ENCODE measurements around the gene CSAD.
A peak's percentile ranks its signal among the peaks of the same experiment; 100 is the strongest.
"Not testable (repeated sequence)": the region's sequence is repeated elsewhere in the genome, so short reads cannot be mapped to it uniquely, and the experiment has no call there.

The CSAD gene

GRCh38 chr12:53173085-53173715, 7.5 kb downstream of the CSAD start:
- Histone ChIP-seq H3K36me3 (no peaks in the 10 kb centered on the region), H3K9ac (no peak overlapping the region), H3K9me3 (no peaks in the 10 kb centered on the region), H3K4me3 (no peak overlapping the region), H4K20me1 (no peaks in the 10 kb centered on the region), H3K4me1 (peaks cover 28% of the 10 kb centered on the region), H3K4me2 (no peak overlapping the region), H3K27me3 (no peaks in the 10 kb centered on the region), H3K27ac (peak overlapping the region; percentile 55)
- TF ChIP-seq Cebpa-rat (IDR thresholded peaks at IDR 0.05): no peak

- H3K36me3 ChIP-seq: no peaks in the 10 kb centered on the region
- TF ChIP-seq Cebpa-rat (IDR thresholded peaks at IDR 0.05): no peak
- no peak overlapping the region for H3K4me3 ChIP-seq
- peaks cover 28% of the 10 kb centered on the region for H3K4me1 ChIP-seq
- no peaks in the 10 kb centered on the region for H3K27me3 ChIP-seq
- no peaks in the 10 kb centered on the region for H4K20me1 ChIP-seq
- no peak overlapping the region for H3K27ac ChIP-seq
- peak overlapping the region; percentile 44; the same call in 1 of the 2 replicates for H3K4me2 ChIP-seq
- H3K9ac ChIP-seq: no peak overlapping the region
- H3K9me3 ChIP-seq: no peaks in the 10 kb centered on the region
Measured at GRCh38 chr12:53172352-53172751, 8.4 kb downstream of the CSAD start.

GRCh38 chr12:53171725-53172329, 8.9 kb downstream of the CSAD start:
- Histone ChIP-seq H3K4me2 (peak overlapping the region; percentile 44), H3K36me3 (no peaks in the 10 kb centered on the region), H3K9me3 (no peaks in the 10 kb centered on the region), H3K27me3 (no peaks in the 10 kb centered on the region), H3K9ac (0 out of 2 replicates have a peak overlapping the region, but pooled peaks have one; percentile 25), H4K20me1 (no peaks in the 10 kb centered on the region), H3K4me3 (no peak overlapping the region), H3K27ac (peak overlapping the region; percentile 1; the same call in 1 of the 2 replicates), H3K4me1 (peaks cover 28% of the 10 kb centered on the region)
- no peak for TF ChIP-seq Cebpa-rat (IDR thresholded peaks at IDR 0.05)

- Histone ChIP-seq H3K4me1 (peaks cover 28% of the 10 kb centered on the region), H3K4me3 (no peak overlapping the region), H3K9ac (0 out of 2 replicates have a peak overlapping the region, but pooled peaks have one; percentile 25), H3K27me3 (no peaks in the 10 kb centered on the region), H3K4me2 (peak overlapping the region; percentile 44), H3K27ac (peak overlapping the region; percentile 1; the same call in 1 of the 2 replicates), H3K36me3 (no peaks in the 10 kb centered on the region), H4K20me1 (no peaks in the 10 kb centered on the region), H3K9me3 (no peaks in the 10 kb centered on the region)
- TF ChIP-seq Cebpa-rat (IDR thresholded peaks at IDR 0.05): no peak
Measured at GRCh38 chr12:53170876-53171724, 9.6 kb downstream of the CSAD start.

- Histone ChIP-seq H3K36me3 (no peaks in the 10 kb centered on the region), H3K9me3 (no peaks in the 10 kb centered on the region), H3K27ac (no peak overlapping the region), H3K4me3 (no peak overlapping the region), H4K20me1 (no peaks in the 10 kb centered on the region), H3K4me2 (no peak overlapping the region), H3K4me1 (peaks cover 28% of the 10 kb centered on the region), H3K27me3 (no peaks in the 10 kb centered on the region), H3K9ac (no peak overlapping the region)
- TF ChIP-seq Cebpa-rat (IDR thresholded peaks at IDR 0.05): no peak
Measured at GRCh38 chr12:53170215-53170614, 10.5 kb downstream of the CSAD start.

GRCh38 chr12:53169644-53170043, 11.1 kb downstream of the CSAD start:
- no peak overlapping the region for H3K27ac ChIP-seq
- no peaks in the 10 kb centered on the region for H3K9me3 ChIP-seq
- no peaks in the 10 kb centered on the region for H4K20me1 ChIP-seq
- H3K4me2 ChIP-seq: no peak overlapping the region
- H3K36me3 ChIP-seq: no peaks in the 10 kb centered on the region
- no peak overlapping the region for H3K9ac ChIP-seq
- no peak for TF ChIP-seq Cebpa-rat (IDR thresholded peaks at IDR 0.05)
- no peaks in the 10 kb centered on the region for H3K27me3 ChIP-seq
- peaks cover 28% of the 10 kb centered on the region for H3K4me1 ChIP-seq
- no peak overlapping the region for H3K4me3 ChIP-seq

- no peak for TF ChIP-seq Cebpa-rat (IDR thresholded peaks at IDR 0.05)
- Histone ChIP-seq H3K4me1 (peaks cover 11% of the 10 kb centered on the region), H3K27ac (no peak overlapping the region), H3K9me3 (no peaks in the 10 kb centered on the region), H3K27me3 (no peaks in the 10 kb centered on the region), H4K20me1 (no peaks in the 10 kb centered on the region), H3K9ac (no peak overlapping the region), H3K4me2 (no peak overlapping the region), H3K36me3 (no peaks in the 10 kb centered on the region), H3K4me3 (no peak overlapping the region)
Measured at GRCh38 chr12:53166837-53167236, 13.9 kb downstream of the CSAD start.

- not testable (repeated sequence) for H4K20me1 ChIP-seq, H3K9me3 ChIP-seq, H3K4me3 ChIP-seq, H3K27me3 ChIP-seq, H3K4me2 ChIP-seq, H3K4me1 ChIP-seq, H3K9ac ChIP-seq, H3K27ac ChIP-seq, H3K36me3 ChIP-seq
Measured at GRCh38 chr12:53163008-53163407, 17.7 kb downstream of the CSAD start.

- H3K27me3 ChIP-seq: no peaks in the 10 kb centered on the region
- no peak overlapping the region for H3K9ac ChIP-seq
- TF ChIP-seq Cebpa-rat (IDR thresholded peaks at IDR 0.05): no peak
Measured at GRCh38 chr12:53161119-53161911, 19.4 kb downstream of the CSAD start.

More at GRCh38 chr12:53161119-53161911, 19.4 kb downstream of the CSAD start:
- Histone ChIP-seq H3K9me3 (no peaks in the 10 kb centered on the region), H3K27ac (no peak overlapping the region), H3K4me1 (peaks cover 4% of the 10 kb centered on the region; the same call in 1 of the 2 replicates), H4K20me1 (no peaks in the 10 kb centered on the region), H3K4me3 (no peak overlapping the region), H3K36me3 (no peaks in the 10 kb centered on the region), H3K4me2 (no peak overlapping the region)

Measured in BLaER1 (cell line).